GM12878 (cell line): Measurements from ENCODE around the gene BATF.

Source experiments
- BHLHE40 ChIP-seq, 2 experiments: fragments of 450-650 bp in 1 of 2; IDR thresholded peaks; 2 replicates each; pipeline ENCODE4 v1.6.1; 2011 to 2017; ENCODE audit warnings: low read depth in 2 of 2, borderline replicate concordance in 1 of 2, improper control_type of control experiment in 1 of 2, low read length in 1 of 2, mild to moderate bottlenecking in 1 of 2
- CTCF ChIP-seq, 3 experiments: IDR thresholded peaks in 2 of 3; conservative IDR thresholded peaks in 1 of 3; 2 replicates each; pipeline ENCODE4 v1.5.1; 2011; ENCODE audit warnings: low read depth in 3 of 3, low read length in 3 of 3, mild to moderate bottlenecking in 3 of 3, control low read depth in 2 of 3, moderate library complexity in 2 of 3, inconsistent platforms in 1 of 3, mixed read lengths in 1 of 3; ENCODE audit not compliant: control insufficient read depth in 2 of 3, insufficient read depth in 1 of 3; ENCODE audit errors: extremely low read depth in 1 of 3
- FOXM1 ChIP-seq: IDR thresholded peaks from 2 replicates; pipeline ENCODE4 v1.6.1; 2012; ENCODE audit warnings: low read depth, mild to moderate bottlenecking, inconsistent platforms, low read length, moderate library complexity
- GABPA ChIP-seq: IDR thresholded peaks from 2 replicates; pipeline ENCODE4 v1.6.1; 2014; ENCODE audit warnings: antibody characterized with exemption, low read depth, mild to moderate bottlenecking, inconsistent platforms
- NFIC ChIP-seq: IDR thresholded peaks from 2 replicates; pipeline ENCODE4 v1.6.1; 2012; ENCODE audit warnings: low read depth, mild to moderate bottlenecking, inconsistent platforms, low read length, moderate library complexity
- PML ChIP-seq: IDR thresholded peaks from 2 replicates; pipeline ENCODE4 v1.6.1; 2012; ENCODE audit warnings: low read length, inconsistent platforms
- POLR2A ChIP-seq: IDR thresholded peaks from 2 replicates; pipeline ENCODE4 v1.6.1; 2011; ENCODE audit warnings: low read depth, mild to moderate bottlenecking, low read length
- SIN3A ChIP-seq: IDR thresholded peaks from 2 replicates; pipeline ENCODE4 v1.6.1; 2012; ENCODE audit warnings: low read depth, low read length, improper control_type of control experiment
- SIX5 ChIP-seq: IDR thresholded peaks from 2 replicates; pipeline ENCODE4 v1.6.1; 2011; ENCODE audit warnings: mild to moderate bottlenecking, low read depth, low read length, moderate library complexity; ENCODE audit not compliant: severe bottlenecking
- YBX1 ChIP-seq: fragments of 450-650 bp; IDR thresholded peaks from 2 replicates; pipeline ENCODE4 v1.6.1; 2016; ENCODE audit warnings: antibody characterized with exemption

- TF ChIP-seq CTCF (IDR thresholded peaks at IDR 0.05 in 2 of 3, conservative IDR thresholded peaks at IDR 0.05 in 1 of 3; ENCODE audit: control insufficient read depth in 2 of 3, extremely low read depth in 1 of 3, insufficient read depth in 1 of 3, low read depth in 3 of 3, low read length in 3 of 3), result no peak
- TF ChIP-seq SIN3A, result no peak
- no peak for TF ChIP-seq BHLHE40 (IDR thresholded peaks at IDR 0.05; ENCODE audit: borderline replicate concordance in 1 of 2, low read depth in 2 of 2, low read length in 1 of 2)
- no peak for TF ChIP-seq POLR2A
- no peak for TF ChIP-seq PML
- TF ChIP-seq YBX1, result no peak
- no peak for TF ChIP-seq GABPA
- no peak for TF ChIP-seq FOXM1
- TF ChIP-seq SIX5, result no peak
- TF ChIP-seq NFIC, result no peak
Observed at GRCh38 chr14:75591987-75592575, 69.8 kb downstream of the BATF start.
